ENCODE data around the gene PTPRU.

The PTPRU gene

GRCh38 chr1:29320156-29320940, 84.0 kb downstream of the PTPRU start:
- DNase-seq: no peak

GRCh38 chr1:29321176-29321575, 84.9 kb downstream of the PTPRU start:
- no peak for DNase-seq

- no peak for DNase-seq
Measured at GRCh38 chr1:29322147-29322694, 85.9 kb downstream of the PTPRU start.

- DNase-seq: no peak
Measured at GRCh38 chr1:29322861-29323585, 86.7 kb downstream of the PTPRU start.

GRCh38 chr1:29323636-29324035, 87.3 kb downstream of the PTPRU start:
- DNase-seq: no peak

- DNase-seq: no peak
Measured at GRCh38 chr1:29324202-29324601, 87.9 kb downstream of the PTPRU start.

- no peak for DNase-seq
Measured at GRCh38 chr1:29324771-29325351, 88.5 kb downstream of the PTPRU start.

- DNase-seq: no peak
Measured at GRCh38 chr1:29325675-29326074, 89.4 kb downstream of the PTPRU start.

- no peak for DNase-seq
Measured at GRCh38 chr1:29326123-29326522, 89.8 kb downstream of the PTPRU start.

- DNase-seq: no peak
Measured at GRCh38 chr1:29327223-29327935, 91.1 kb downstream of the PTPRU start.

GRCh38 chr1:29329022-29329775, 92.9 kb downstream of the PTPRU start:
- DNase-seq: no peak

GRCh38 chr1:29330089-29330488, 93.8 kb downstream of the PTPRU start:
- DNase-seq: no peak

- DNase-seq: no peak
Measured at GRCh38 chr1:29330856-29331255, 94.5 kb downstream of the PTPRU start.

GRCh38 chr1:29331309-29331708, 95.0 kb downstream of the PTPRU start:
- no peak for DNase-seq

- no peak for DNase-seq
Measured at GRCh38 chr1:29331729-29332128, 95.4 kb downstream of the PTPRU start.

- no peak for DNase-seq
Measured at GRCh38 chr1:29332204-29332603, 95.9 kb downstream of the PTPRU start.

- DNase-seq: no peak
Measured at GRCh38 chr1:29333008-29333407, 96.7 kb downstream of the PTPRU start.

GRCh38 chr1:29335573-29335972, 99.3 kb downstream of the PTPRU start:
- DNase-seq: no peak

GRCh38 chr1:29338908-29339575, 102.7 kb downstream of the PTPRU start:
- no peak for DNase-seq

GRCh38 chr1:29341936-29342335, 105.6 kb downstream of the PTPRU start:
- DNase-seq: no peak

GRCh38 chr1:29342351-29342750, 106.0 kb downstream of the PTPRU start:
- no peak for DNase-seq

- DNase-seq: no peak
Measured at GRCh38 chr1:29342983-29343382, 106.7 kb downstream of the PTPRU start.

Measured in activated CD4-positive, alpha-beta T cell treated with anti-CD3 and anti-CD28 coated beads for 1 hour (primary cell).